ENCODE results near the gene HPGDS. TPM values are rescaled to one million over a fixed set of nuclear protein-coding genes. Genes with fewer than 3 reads are reported as not detected.

HPGDS gene
- total and polyA plus RNA-seq, 4 donors, result 0.08 to 4.9 (median 0.18) TPM

DNA sequence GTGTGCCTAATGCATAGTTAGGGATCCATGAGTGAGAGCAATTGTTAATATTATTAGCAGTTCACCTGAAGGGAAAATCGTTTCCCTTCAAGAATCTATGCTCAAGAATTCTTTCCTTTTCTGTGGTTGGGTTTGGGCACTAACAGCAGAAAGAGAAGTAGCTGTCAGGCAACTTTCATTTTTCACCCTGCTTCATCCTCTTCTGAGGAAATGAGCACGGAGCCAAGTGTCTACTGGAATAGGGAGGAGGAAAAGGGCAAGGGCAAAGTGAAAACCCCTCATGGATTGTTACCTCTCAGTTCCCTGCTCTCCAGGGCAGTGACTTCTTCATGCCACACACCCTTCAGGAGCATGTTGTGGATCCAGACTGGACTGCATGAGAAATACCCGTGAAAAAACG is 2.6 kb upstream of the HPGDS start:
- Histone ChIP-seq H3K27ac (ENCODE audit: low read depth in 1 of 2, low read length in 2 of 2) (no peak overlapping the region), H3K9me3 (ENCODE audit: control insufficient read depth in 4 of 4, low read length in 3 of 4) (no peaks in the 10 kb centered on the region), H3K9ac (ENCODE audit: low read depth in 1 of 2, low read length in 2 of 2) (no peak overlapping the region), H3K36me3 (ENCODE audit: control insufficient read depth in 4 of 4, insufficient read depth in 3 of 4, low read depth in 1 of 4, low read length in 3 of 4) (no peaks in the 10 kb centered on the region), H3K4me1 (ENCODE audit: control insufficient read depth in 4 of 4, insufficient read depth in 4 of 4, low read length in 3 of 4) (no peaks in the 10 kb centered on the region), H3K27me3 (ENCODE audit: control insufficient read depth in 4 of 4, insufficient read depth in 4 of 4, low read length in 3 of 4) (no peaks in the 10 kb centered on the region), H3K4me3 (ENCODE audit: low read depth in 1 of 3, low read length in 3 of 3) (no peak overlapping the region)
- 70% methylated on average over 4 of the region's 4 CpGs for WGBS
- DNase-seq (ENCODE audit: low spot score), result no peak
- TF ChIP-seq RAD21 (IDR thresholded peaks at IDR 0.05), result no peak
- no peak for TF ChIP-seq HNF4G (IDR thresholded peaks at IDR 0.05)
- TF ChIP-seq SP1 (IDR thresholded peaks at IDR 0.05), result no peak
- TF ChIP-seq, protein P1, sequence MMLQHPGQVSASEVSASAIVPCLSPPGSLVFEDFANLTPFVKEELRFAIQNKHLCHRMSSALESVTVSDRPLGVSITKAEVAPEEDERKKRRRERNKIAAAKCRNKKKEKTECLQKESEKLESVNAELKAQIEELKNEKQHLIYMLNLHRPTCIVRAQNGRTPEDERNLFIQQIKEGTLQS (IDR thresholded peaks at IDR 0.05), result no peak
- TF ChIP-seq, protein P2, sequence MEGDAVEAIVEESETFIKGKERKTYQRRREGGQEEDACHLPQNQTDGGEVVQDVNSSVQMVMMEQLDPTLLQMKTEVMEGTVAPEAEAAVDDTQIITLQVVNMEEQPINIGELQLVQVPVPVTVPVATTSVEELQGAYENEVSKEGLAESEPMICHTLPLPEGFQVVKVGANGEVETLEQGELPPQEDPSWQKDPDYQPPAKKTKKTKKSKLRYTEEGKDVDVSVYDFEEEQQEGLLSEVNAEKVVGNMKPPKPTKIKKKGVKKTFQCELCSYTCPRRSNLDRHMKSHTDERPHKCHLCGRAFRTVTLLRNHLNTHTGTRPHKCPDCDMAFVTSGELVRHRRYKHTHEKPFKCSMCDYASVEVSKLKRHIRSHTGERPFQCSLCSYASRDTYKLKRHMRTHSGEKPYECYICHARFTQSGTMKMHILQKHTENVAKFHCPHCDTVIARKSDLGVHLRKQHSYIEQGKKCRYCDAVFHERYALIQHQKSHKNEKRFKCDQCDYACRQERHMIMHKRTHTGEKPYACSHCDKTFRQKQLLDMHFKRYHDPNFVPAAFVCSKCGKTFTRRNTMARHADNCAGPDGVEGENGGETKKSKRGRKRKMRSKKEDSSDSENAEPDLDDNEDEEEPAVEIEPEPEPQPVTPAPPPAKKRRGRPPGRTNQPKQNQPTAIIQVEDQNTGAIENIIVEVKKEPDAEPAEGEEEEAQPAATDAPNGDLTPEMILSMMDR (IDR thresholded peaks at IDR 0.05; ENCODE audit: low read depth, low read length, missing input control), result no peak
- no peak for TF ChIP-seq EGR1 (IDR thresholded peaks at IDR 0.05; ENCODE audit: low read depth in 2 of 2)
- no peak for TF ChIP-seq YY1 (IDR thresholded peaks at IDR 0.05)
- TF ChIP-seq NR2F2 (IDR thresholded peaks at IDR 0.05), result no peak
- no peak for TF ChIP-seq RXRA (IDR thresholded peaks at IDR 0.05)
- TF ChIP-seq, protein P3, sequence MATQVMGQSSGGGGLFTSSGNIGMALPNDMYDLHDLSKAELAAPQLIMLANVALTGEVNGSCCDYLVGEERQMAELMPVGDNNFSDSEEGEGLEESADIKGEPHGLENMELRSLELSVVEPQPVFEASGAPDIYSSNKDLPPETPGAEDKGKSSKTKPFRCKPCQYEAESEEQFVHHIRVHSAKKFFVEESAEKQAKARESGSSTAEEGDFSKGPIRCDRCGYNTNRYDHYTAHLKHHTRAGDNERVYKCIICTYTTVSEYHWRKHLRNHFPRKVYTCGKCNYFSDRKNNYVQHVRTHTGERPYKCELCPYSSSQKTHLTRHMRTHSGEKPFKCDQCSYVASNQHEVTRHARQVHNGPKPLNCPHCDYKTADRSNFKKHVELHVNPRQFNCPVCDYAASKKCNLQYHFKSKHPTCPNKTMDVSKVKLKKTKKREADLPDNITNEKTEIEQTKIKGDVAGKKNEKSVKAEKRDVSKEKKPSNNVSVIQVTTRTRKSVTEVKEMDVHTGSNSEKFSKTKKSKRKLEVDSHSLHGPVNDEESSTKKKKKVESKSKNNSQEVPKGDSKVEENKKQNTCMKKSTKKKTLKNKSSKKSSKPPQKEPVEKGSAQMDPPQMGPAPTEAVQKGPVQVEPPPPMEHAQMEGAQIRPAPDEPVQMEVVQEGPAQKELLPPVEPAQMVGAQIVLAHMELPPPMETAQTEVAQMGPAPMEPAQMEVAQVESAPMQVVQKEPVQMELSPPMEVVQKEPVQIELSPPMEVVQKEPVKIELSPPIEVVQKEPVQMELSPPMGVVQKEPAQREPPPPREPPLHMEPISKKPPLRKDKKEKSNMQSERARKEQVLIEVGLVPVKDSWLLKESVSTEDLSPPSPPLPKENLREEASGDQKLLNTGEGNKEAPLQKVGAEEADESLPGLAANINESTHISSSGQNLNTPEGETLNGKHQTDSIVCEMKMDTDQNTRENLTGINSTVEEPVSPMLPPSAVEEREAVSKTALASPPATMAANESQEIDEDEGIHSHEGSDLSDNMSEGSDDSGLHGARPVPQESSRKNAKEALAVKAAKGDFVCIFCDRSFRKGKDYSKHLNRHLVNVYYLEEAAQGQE (IDR thresholded peaks at IDR 0.05), result no peak
- no peak for TF ChIP-seq HNF4A (conservative IDR thresholded peaks at IDR 0.05)
- TF ChIP-seq, protein P4, sequence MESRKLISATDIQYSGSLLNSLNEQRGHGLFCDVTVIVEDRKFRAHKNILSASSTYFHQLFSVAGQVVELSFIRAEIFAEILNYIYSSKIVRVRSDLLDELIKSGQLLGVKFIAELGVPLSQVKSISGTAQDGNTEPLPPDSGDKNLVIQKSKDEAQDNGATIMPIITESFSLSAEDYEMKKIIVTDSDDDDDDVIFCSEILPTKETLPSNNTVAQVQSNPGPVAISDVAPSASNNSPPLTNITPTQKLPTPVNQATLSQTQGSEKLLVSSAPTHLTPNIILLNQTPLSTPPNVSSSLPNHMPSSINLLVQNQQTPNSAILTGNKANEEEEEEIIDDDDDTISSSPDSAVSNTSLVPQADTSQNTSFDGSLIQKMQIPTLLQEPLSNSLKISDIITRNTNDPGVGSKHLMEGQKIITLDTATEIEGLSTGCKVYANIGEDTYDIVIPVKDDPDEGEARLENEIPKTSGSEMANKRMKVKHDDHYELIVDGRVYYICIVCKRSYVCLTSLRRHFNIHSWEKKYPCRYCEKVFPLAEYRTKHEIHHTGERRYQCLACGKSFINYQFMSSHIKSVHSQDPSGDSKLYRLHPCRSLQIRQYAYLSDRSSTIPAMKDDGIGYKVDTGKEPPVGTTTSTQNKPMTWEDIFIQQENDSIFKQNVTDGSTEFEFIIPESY (IDR thresholded peaks at IDR 0.05), result no peak
- TF ChIP-seq TAF1 (conservative IDR thresholded peaks at IDR 0.05), result no peak
- TF ChIP-seq, protein P5, sequence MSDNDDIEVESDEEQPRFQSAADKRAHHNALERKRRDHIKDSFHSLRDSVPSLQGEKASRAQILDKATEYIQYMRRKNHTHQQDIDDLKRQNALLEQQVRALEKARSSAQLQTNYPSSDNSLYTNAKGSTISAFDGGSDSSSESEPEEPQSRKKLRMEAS (IDR thresholded peaks at IDR 0.05), result no peak
- no peak for TF ChIP-seq GABPA (IDR thresholded peaks at IDR 0.05 in 1 of 2, conservative IDR thresholded peaks at IDR 0.05 in 1 of 2)

DNA sequence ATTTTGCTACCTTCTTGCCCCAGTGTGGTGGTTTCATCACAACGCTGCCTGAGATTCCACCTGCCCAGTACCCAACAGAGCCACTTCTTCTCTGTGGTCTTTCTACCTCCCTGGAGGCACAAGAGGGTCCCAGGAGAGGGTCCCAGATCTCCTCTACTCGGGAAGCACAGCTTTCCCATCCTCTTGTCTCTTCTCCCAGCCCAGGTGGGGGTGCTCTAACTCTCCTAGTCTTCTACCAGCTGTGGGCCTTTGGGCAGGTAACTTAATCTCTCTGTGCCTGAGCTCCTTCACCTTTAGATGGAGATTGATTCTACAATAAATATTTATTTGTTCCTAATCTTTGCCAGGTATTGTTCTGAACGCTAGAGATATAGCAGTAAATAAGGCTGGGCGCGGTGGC is 1.8 kb upstream of the HPGDS start:
- H3K27ac ChIP-seq (ENCODE audit: low read depth in 1 of 2, low read length in 2 of 2), result no peak overlapping the region
- H3K9me3 ChIP-seq (ENCODE audit: control insufficient read depth in 4 of 4, low read length in 3 of 4), result no peaks in the 10 kb centered on the region
- no peaks in the 10 kb centered on the region for H3K27me3 ChIP-seq (ENCODE audit: control insufficient read depth in 4 of 4, insufficient read depth in 4 of 4, low read length in 3 of 4)
- WGBS, result 86% methylated on average over 5 of the region's 5 CpGs
- H3K4me1 ChIP-seq (ENCODE audit: control insufficient read depth in 4 of 4, insufficient read depth in 4 of 4, low read length in 3 of 4), result no peaks in the 10 kb centered on the region
- H3K36me3 ChIP-seq (ENCODE audit: control insufficient read depth in 4 of 4, insufficient read depth in 3 of 4, low read depth in 1 of 4, low read length in 3 of 4), result no peaks in the 10 kb centered on the region
- TF ChIP-seq RXRA (IDR thresholded peaks at IDR 0.05), result no peak
- no peak for TF ChIP-seq GABPA (IDR thresholded peaks at IDR 0.05 in 1 of 2, conservative IDR thresholded peaks at IDR 0.05 in 1 of 2)
- TF ChIP-seq RAD21 (IDR thresholded peaks at IDR 0.05), result no peak
- no peak for TF ChIP-seq HNF4A (conservative IDR thresholded peaks at IDR 0.05)
- TF ChIP-seq, protein P3 (IDR thresholded peaks at IDR 0.05), result no peak
- TF ChIP-seq FOXA2 (IDR thresholded peaks at IDR 0.05), result no peak
- no peak for TF ChIP-seq NR2F2 (IDR thresholded peaks at IDR 0.05)
- no peak for TF ChIP-seq EGR1 (IDR thresholded peaks at IDR 0.05; ENCODE audit: low read depth in 2 of 2)
- TF ChIP-seq, protein P2 (IDR thresholded peaks at IDR 0.05; ENCODE audit: low read depth, low read length, missing input control), result no peak
- TF ChIP-seq YY1 (IDR thresholded peaks at IDR 0.05), result no peak
- TF ChIP-seq HNF4G (IDR thresholded peaks at IDR 0.05), result no peak
- no peak for TF ChIP-seq TAF1 (conservative IDR thresholded peaks at IDR 0.05)
- H3K9ac ChIP-seq (ENCODE audit: low read depth in 1 of 2, low read length in 2 of 2), result no peak overlapping the region
- no peak overlapping the region for H3K4me3 ChIP-seq (ENCODE audit: low read depth in 1 of 3, low read length in 3 of 3)
- DNase-seq (ENCODE audit: low spot score), result no peak

All from liver (tissue), 9 donors.